GM23338 (cell line): Measurements from ENCODE around the gene INPP4B.

ENCODE experiments used
- EZH2 ChIP-seq: fragments of 200-600 bp; sonication (generic); IDR thresholded peaks from one replicate; pipeline ENCODE4 v1.8.0; 2017; ENCODE audit warnings: antibody characterized with exemption, mild to moderate bottlenecking, low read depth; ENCODE audit not compliant: unreplicated experiment
- JUNB ChIP-seq: IDR thresholded peaks from one replicate; pipeline ENCODE4 v1.6.1; 2016; ENCODE audit warnings: antibody characterized with exemption; ENCODE audit not compliant: unreplicated experiment
- TF ChIP-seq, protein P1 (sequence below), 2 experiments: fragments of 200-600 bp in 1 of 2; sonication (generic) in 1 of 2; conservative IDR thresholded peaks; 2 replicates each; pipeline versions ENCODE4 v1.5.1 to v1.6.1; 2016 to 2017; ENCODE audit warnings: antibody characterized with exemption in 2 of 2, low read depth in 2 of 2, mild to moderate bottlenecking in 2 of 2, moderate library complexity in 1 of 2

DNA sequence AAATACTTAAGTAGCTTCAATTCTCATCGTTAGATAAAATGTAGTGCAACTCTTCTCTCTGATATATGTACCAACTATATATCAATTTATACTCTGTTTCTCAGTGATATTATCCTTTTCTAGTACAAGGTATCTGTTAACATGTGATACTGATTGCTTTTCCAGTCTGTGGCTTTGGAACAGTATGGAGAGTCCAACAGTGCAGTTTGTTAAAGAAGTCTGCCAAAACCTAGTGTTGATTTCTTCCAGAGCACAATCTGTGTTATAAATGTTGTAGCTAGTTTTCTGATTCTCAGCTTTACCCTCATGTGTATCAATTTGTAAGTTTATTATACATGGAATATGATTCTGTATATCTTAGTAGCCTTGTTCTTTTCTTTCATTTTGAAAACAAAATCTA lies 744.7 kb downstream of the INPP4B start:
- TF ChIP-seq, protein P1, sequence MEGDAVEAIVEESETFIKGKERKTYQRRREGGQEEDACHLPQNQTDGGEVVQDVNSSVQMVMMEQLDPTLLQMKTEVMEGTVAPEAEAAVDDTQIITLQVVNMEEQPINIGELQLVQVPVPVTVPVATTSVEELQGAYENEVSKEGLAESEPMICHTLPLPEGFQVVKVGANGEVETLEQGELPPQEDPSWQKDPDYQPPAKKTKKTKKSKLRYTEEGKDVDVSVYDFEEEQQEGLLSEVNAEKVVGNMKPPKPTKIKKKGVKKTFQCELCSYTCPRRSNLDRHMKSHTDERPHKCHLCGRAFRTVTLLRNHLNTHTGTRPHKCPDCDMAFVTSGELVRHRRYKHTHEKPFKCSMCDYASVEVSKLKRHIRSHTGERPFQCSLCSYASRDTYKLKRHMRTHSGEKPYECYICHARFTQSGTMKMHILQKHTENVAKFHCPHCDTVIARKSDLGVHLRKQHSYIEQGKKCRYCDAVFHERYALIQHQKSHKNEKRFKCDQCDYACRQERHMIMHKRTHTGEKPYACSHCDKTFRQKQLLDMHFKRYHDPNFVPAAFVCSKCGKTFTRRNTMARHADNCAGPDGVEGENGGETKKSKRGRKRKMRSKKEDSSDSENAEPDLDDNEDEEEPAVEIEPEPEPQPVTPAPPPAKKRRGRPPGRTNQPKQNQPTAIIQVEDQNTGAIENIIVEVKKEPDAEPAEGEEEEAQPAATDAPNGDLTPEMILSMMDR (conservative IDR thresholded peaks at IDR 0.05; ENCODE audit: low read depth in 2 of 2), result no peak
- TF ChIP-seq EZH2 (no peak), JUNB (no peak)
